Smooth muscle cell (in vitro differentiated cells): ENCODE measurements around the gene TMEM80. TPM values are rescaled to one million over a fixed set of nuclear protein-coding genes. Genes with fewer than 3 reads are reported as not detected.

Source experiments
- DNase-seq: peaks from one replicate; lab custom pipeline; 2025; ENCODE audit not compliant: unreplicated experiment; lab: John Stamatoyannopoulos, UW
- H2AFZ ChIP-seq: fragments of 200-600 bp; sonication (generic); 2 replicates; pipeline ENCODE4 v1.6.0; 2016; ENCODE audit warnings: antibody characterized with exemption, low read depth, mild to moderate bottlenecking
- H3F3A ChIP-seq: fragments of 200-600 bp; sonication (generic); 2 replicates; pipeline ENCODE4 v1.6.0; 2017; ENCODE audit warnings: antibody characterized with exemption, low read depth
- H3K27ac ChIP-seq: fragments of 200-600 bp; sonication (generic); 2 replicates; pipeline ENCODE4 v1.5.1; 2016; ENCODE audit warnings: low read depth, mild to moderate bottlenecking
- H3K27me3 ChIP-seq: fragments of 200-600 bp; sonication (generic); 2 replicates; pipeline ENCODE4 v1.6.1; 2016; ENCODE audit warnings: low read depth, mild to moderate bottlenecking
- H3K36me3 ChIP-seq: fragments of 200-600 bp; sonication (generic); 2 replicates; pipeline ENCODE4 v1.5.1; 2016; ENCODE audit warnings: low read depth
- H3K4me1 ChIP-seq: fragments of 200-600 bp; sonication (generic); 2 replicates; pipeline ENCODE4 v1.5.1; 2016; ENCODE audit warnings: low read depth
- H3K4me2 ChIP-seq: fragments of 200-600 bp; sonication (generic); 2 replicates; pipeline ENCODE4 v1.6.0; 2016; ENCODE audit warnings: mild to moderate bottlenecking
- H3K4me3 ChIP-seq: fragments of 200-600 bp; sonication (generic); 2 replicates; pipeline ENCODE4 v1.5.1; 2016; ENCODE audit warnings: mild to moderate bottlenecking
- H3K79me2 ChIP-seq: fragments of 200-600 bp; sonication (generic); 2 replicates; pipeline ENCODE4 v1.6.0; 2016; ENCODE audit warnings: low read depth, mild to moderate bottlenecking
- H3K9ac ChIP-seq: fragments of 200-600 bp; sonication (generic); 2 replicates; pipeline ENCODE4 v1.6.0; 2016; ENCODE audit warnings: low read depth
- H3K9me3 ChIP-seq: fragments of 200-600 bp; sonication (generic); replicated peaks from 2 replicates; pipeline ENCODE4 v1.5.1; 2016; ENCODE audit warnings: low read depth
- H4K20me1 ChIP-seq: fragments of 200-600 bp; sonication (generic); 2 replicates; pipeline ENCODE4 v1.6.0; 2016; ENCODE audit warnings: low read depth
- WGBS: methylation state at CpG from one replicate; pipeline ENCODE4 v1.1.7; 2016; ENCODE audit warnings: low lambda C conversion rate; 5-methylcytosine and 5-hydroxymethylcytosine counted together
- polyA plus RNA-seq: library from polyadenylated mRNA; unstranded; fragments of >200 nt; fragmentation: Nextera tagmentation; extraction: Ambion mirVana; gene quantifications from 2 replicates; pipeline ENCODE4 v1.2.1, GENCODE V29; 2016
- total RNA-seq: library from RNA; depleted of rRNA; stranded (reverse); fragments of >200 nt; gene quantifications from 2 replicates; pipeline ENCODE4 v1.2.3, GENCODE V29; 2014
- TF ChIP-seq, protein P1 (sequence below): fragments of 200-600 bp; sonication (generic); IDR thresholded peaks from 2 replicates; pipeline ENCODE4 v1.5.1; 2017; ENCODE audit warnings: borderline replicate concordance, mild to moderate bottlenecking, antibody characterized with exemption; ENCODE audit not compliant: insufficient read depth, poor library complexity, severe bottlenecking

TMEM80 gene
- total and polyA plus RNA-seq, 2 experiments from 2014 or later = 5.5 to 14.3 TPM

DNA sequence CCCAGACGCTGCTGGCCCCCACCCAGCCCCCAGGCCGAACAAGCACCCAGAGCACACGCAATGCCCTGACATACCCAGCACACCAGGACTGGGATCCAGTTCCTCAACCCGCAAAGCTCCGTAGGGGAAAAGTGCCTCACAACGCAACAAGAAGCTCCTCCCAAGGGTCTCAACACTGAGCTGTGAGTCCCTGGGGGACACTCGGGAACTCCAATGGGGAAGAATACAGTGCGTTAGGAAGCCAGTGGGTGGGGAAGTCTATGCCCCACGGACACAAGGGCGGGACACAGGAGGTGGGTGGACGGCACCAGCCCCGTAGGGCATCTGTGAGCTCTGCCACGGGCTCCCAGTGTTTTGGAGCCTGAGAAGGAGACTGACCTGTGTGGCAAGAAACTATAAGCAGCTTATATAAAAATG is 2.2 kb upstream of the TMEM80 start:
- H3K79me2 ChIP-seq = peaks cover 24% of the 10 kb centered on the region
- no peak overlapping the region for H3K9ac ChIP-seq
- WGBS = 70% methylated on average over 13 of the region's 13 CpGs
- TF ChIP-seq, protein P1, sequence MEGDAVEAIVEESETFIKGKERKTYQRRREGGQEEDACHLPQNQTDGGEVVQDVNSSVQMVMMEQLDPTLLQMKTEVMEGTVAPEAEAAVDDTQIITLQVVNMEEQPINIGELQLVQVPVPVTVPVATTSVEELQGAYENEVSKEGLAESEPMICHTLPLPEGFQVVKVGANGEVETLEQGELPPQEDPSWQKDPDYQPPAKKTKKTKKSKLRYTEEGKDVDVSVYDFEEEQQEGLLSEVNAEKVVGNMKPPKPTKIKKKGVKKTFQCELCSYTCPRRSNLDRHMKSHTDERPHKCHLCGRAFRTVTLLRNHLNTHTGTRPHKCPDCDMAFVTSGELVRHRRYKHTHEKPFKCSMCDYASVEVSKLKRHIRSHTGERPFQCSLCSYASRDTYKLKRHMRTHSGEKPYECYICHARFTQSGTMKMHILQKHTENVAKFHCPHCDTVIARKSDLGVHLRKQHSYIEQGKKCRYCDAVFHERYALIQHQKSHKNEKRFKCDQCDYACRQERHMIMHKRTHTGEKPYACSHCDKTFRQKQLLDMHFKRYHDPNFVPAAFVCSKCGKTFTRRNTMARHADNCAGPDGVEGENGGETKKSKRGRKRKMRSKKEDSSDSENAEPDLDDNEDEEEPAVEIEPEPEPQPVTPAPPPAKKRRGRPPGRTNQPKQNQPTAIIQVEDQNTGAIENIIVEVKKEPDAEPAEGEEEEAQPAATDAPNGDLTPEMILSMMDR = no peak
- H2AFZ ChIP-seq = no peak overlapping the region
- peaks cover 60% of the 10 kb centered on the region for H4K20me1 ChIP-seq
- peak overlapping the region; percentile 96 for H3K4me2 ChIP-seq
- H3K4me1 ChIP-seq = peaks cover 36% of the 10 kb centered on the region
- peak overlapping the region; percentile 91 for H3K4me3 ChIP-seq
- H3K27me3 ChIP-seq = no peaks in the 10 kb centered on the region
- no peak for DNase-seq
- H3F3A ChIP-seq = peaks cover 10% of the 10 kb centered on the region
- H3K36me3 ChIP-seq = no peaks in the 10 kb centered on the region
- H3K27ac ChIP-seq = peak overlapping the region; percentile 32
- H3K9me3 ChIP-seq = no peaks in the 10 kb centered on the region

DNA sequence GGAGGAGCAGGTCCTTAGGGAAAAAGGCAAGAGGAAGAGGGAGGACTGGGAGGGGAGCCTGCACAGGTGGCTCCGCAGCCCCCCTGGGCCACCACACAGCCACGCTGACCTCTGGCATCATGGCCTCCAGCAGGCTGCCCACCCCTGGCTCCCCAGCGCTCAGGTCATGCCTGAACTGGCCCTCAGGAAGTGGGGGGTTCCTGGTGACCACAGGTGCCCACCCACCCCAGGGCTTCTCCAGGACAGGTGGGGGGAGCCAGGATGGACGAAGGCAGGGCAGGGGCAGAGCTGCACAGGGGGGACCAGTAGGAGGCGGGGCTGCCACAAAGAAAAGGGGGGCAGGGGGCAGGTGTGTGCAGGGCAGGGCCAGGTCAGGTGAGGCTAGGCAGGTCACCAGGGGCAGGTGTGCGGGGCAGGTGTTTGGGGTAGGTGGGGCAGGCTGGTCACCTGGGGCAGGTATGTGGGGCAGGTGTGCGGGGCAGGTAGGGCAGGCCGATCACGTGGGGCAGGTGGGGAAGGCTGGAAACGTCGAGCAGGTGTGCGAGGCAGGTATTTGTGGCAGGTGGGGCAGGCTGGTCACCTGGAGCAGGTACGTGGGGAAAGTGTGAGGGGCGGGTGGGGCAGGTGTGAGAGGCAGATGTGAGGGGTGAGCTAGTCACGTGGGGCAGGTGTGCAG is 1.6 kb upstream of the TMEM80 start:
- Histone ChIP-seq H3K79me2 (peaks cover 24% of the 10 kb centered on the region), H3K27ac (no peak overlapping the region), H3K4me3 (peak overlapping the region; percentile 91), H3K4me1 (peaks cover 36% of the 10 kb centered on the region), H3K27me3 (no peaks in the 10 kb centered on the region), H3K4me2 (peak overlapping the region; percentile 96), H3F3A (peaks cover 16% of the 10 kb centered on the region), H3K9me3 (no peaks in the 10 kb centered on the region), H3K9ac (no peak overlapping the region), H4K20me1 (peaks cover 66% of the 10 kb centered on the region), H3K36me3 (no peaks in the 10 kb centered on the region), H2AFZ (no peak overlapping the region)
- WGBS = 87% methylated on average over 5 of the region's 15 CpGs
- TF ChIP-seq, protein P1 = no peak
- no peak for DNase-seq

DNA sequence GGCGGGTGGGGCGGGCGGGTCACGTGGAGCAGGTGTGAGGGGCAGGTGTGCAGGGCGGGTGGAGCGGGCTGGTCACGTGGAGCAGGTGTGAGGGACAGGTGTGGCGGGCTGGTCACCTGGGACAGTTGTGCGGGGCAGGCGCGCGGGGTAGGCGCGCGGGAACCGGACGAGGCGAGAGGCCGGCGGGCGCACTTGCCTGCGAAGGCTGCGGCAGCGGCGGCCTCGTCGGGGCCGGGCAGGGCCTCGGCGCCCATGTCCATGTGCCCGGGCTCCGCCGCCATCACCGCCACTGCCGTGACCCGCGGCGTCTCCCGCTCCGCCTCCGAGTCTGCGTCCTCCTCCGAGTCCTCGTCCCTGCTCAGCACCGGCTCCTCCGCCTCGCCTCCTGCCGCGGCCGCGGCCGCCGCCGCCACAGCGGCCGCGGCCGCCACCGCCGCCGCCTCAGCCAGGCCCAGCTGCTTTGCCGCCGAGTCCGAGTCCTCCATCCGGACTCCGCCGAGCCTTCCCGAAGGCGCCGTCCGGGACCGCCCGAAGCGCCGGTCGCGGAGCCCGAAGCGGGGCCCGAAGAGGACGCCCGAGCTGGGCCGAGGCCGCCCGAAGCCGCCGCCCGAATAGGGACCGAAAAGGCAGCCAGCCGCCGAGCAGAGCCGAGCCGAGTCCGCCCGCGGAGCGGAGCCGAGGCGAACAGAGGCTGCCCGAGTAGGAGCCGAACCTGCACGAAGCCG is 891 bp upstream of the TMEM80 start, which contains the start of gene DEAF1:
DEAF1 (minus strand) TSS at position 660 of the 725 bp plus-strand sequence; CDS start at position 485, 175 bp downstream.
- WGBS = 2% methylated on average over 69 of the region's 103 CpGs
- H3K79me2 ChIP-seq = peaks cover 24% of the 10 kb centered on the region

More for the DNA sequence above, 891 bp upstream of the TMEM80 start, which contains the start of gene DEAF1:
- Histone ChIP-seq H3K27me3 (no peaks in the 10 kb centered on the region), H4K20me1 (peaks cover 72% of the 10 kb centered on the region), H3K4me2 (peak within 1 kb of the TSS; percentile 96), H3K9ac (peak within 1 kb of the TSS; percentile 100), H3K4me1 (peaks cover 36% of the 10 kb centered on the region), H2AFZ (peak within 1 kb of the TSS; percentile 76), H3K36me3 (no peaks in the 10 kb centered on the region), H3K9me3 (no peaks in the 10 kb centered on the region), H3F3A (peaks cover 16% of the 10 kb centered on the region), H3K4me3 (peak within 1 kb of the TSS; percentile 91), H3K27ac (peak within 1 kb of the TSS; percentile 100)
- TF ChIP-seq, protein P1 = no peak
- no peak for DNase-seq
